LNCaP clone FGC (cell line): ENCODE results near the gene METRNL.

Source experiments
- DNase-seq: peaks from one replicate; pipeline ENCODE4 v3.0.0-alpha.2; 2011; ENCODE audit warnings: low read depth
- H3K4me3 ChIP-seq: 2 replicates; pipeline ENCODE4 v1.5.1; 2011; ENCODE audit warnings: mild to moderate bottlenecking, low read depth, low read length, control low read depth
- TF ChIP-seq, protein P1 (sequence below): IDR thresholded peaks from 2 replicates; pipeline ENCODE4 v1.5.1; 2012; ENCODE audit warnings: mild to moderate bottlenecking; ENCODE audit not compliant: control insufficient read depth, insufficient read depth; ENCODE audit errors: extremely low read depth

Gene METRNL

DNA sequence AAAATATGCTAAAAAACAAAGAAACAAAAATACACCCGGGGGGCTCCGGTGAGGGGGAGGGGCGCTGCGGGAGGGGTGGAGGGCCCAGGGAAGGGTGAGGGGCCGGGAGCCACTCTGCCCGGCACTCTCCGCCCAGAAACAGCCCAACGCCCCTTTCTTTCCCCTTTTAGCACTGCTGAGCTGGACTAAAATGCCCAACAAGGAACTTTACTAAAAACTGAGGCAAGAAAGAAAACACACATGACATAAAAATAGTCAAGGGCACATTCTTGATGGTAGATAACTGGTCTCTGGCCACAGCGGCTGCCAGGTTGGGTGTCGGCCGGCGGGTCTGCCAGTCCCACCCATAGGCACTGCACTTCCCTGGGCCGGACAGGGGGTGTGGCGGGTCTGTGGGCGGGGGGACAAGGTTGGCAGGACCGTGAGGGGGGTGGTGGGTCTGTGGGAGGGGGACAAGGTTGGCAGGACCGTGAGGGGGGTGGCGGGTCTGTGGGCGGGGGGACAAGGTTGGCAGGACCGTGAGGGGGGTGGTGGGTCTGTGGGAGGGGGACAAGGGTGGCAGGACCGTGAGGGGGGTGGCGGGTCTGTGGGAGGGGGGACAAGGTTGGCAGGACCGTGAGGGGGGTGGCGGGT lies 20.9 kb downstream of the METRNL start:
- TF ChIP-seq, protein P1, sequence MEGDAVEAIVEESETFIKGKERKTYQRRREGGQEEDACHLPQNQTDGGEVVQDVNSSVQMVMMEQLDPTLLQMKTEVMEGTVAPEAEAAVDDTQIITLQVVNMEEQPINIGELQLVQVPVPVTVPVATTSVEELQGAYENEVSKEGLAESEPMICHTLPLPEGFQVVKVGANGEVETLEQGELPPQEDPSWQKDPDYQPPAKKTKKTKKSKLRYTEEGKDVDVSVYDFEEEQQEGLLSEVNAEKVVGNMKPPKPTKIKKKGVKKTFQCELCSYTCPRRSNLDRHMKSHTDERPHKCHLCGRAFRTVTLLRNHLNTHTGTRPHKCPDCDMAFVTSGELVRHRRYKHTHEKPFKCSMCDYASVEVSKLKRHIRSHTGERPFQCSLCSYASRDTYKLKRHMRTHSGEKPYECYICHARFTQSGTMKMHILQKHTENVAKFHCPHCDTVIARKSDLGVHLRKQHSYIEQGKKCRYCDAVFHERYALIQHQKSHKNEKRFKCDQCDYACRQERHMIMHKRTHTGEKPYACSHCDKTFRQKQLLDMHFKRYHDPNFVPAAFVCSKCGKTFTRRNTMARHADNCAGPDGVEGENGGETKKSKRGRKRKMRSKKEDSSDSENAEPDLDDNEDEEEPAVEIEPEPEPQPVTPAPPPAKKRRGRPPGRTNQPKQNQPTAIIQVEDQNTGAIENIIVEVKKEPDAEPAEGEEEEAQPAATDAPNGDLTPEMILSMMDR, result no peak
- H3K4me3 ChIP-seq, result no peak overlapping the region
- DNase-seq, result no peak

DNA sequence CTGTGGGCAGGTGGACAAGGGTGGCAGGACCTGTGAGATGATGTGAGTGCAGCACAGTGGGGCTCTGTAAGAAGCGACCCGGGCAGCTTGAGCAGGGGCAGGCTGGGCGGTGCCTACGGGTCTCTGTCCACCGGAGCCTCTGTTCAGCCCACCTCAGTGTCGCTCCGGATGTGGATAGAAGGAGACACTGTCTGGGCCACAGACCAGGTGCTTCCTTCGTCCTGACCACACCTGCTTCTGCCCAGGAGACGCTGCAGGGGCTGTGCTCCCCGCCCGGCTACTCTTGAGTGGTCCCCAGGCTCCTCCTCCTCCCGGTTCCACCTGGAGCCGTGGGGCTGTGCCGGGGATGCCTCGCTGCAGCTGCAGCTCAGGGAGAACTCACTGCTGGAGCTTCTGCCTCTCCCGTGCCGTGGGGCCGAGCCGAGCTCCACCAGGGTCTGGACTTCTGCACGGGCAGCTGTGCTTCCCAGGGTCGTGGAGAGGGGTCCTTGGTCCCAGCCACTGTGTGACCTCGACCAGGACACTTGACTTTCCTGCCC lies 21.5 kb downstream of the METRNL start:
- no peak overlapping the region for H3K4me3 ChIP-seq
- TF ChIP-seq, protein P1, result no peak
- DNase-seq, result no peak

DNA sequence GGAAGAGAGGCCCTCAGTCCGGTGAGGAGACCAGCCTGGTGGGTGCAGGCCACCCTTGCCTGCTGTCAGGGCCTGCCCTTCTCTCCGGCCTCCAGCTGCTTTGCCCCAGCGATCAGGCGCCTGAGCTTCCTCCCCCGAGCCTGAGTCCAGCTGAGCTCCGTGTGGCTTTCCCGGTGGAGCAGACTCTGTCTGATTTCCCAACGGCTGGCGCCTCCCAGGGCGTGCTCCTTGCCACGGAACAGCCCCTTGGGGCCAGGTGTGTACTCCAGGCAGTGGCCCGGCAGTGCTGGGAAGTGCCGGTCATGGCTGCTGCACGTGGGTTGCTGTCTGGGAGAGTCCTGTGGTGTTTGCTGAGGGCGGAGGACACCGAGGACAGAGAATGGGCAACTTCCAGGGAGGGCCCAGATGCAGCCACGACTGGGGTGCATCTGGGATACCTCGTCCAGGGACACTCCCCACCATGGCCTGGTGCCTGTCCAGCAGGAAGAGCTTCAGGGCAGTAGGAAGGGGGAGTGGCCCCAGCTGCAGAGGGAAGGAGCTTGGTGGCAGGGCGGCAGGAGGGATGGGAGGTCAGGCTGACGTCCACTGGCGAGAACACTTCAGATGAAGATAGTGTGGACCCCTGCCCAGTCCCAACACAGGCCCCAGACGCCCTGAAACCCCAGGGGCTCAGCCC lies 22.5 kb downstream of the METRNL start:
- no peak overlapping the region for H3K4me3 ChIP-seq
- TF ChIP-seq, protein P1, result no peak
- no peak for DNase-seq

DNA sequence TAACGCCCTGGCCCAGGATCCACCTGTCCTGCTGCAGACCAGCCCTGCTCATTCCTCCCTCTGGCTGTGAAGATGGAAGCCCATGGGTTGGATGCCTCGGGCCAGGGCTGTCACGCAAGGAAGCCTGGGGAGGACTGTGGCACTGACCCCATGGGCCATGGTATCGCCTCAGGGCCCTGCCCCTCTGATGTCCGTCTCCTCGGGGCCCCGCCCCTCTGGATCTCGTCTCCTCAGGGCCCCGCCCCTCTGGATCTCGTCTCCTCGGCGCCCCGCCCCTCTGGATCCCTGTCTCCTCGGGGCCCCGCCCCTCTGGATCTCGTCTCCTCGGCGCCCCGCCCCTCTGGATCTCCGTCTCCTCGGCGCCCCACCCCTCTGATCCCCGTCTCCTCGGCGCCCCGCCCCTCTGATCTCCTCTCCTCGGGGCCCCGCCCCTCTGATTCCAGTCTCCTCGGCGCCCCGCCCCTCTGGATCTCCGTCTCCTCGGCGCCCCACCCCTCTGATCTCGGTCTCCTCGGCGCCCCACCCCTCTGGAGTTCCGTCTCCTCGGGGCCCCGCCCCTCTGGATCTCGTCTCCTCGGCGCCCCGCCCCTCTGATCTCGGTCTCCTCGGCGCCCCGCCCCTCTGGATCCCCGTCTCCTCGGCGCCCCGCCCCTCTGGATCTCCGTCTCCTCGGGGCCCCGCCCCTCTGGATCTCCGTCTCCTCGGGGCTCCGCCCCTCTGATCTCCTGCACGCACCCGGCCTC lies 24.0 kb downstream of the METRNL start:
- H3K4me3 ChIP-seq, result no peak overlapping the region
- no peak for DNase-seq
- TF ChIP-seq, protein P1, result no peak

DNA sequence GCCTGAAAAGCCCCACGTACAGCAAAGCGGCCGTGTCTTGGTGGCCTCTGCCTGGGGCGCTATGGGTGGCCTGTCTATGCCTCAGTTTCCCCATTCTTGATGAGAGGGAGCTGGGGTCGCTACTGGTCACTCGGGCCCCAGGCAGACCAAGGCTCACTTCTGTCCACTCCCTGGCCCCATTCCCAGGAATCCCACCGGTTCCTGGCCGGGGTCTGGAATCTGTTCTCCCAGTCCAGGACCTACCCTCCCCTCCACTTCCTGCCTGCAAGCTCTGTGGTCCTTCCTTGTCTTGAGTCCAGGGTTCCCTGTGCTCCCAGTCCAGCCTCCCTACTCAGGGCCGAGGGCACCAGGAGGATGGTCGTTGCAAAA lies 24.5 kb downstream of the METRNL start:
- TF ChIP-seq, protein P1, result no peak
- DNase-seq, result no peak
- no peak overlapping the region for H3K4me3 ChIP-seq

DNA sequence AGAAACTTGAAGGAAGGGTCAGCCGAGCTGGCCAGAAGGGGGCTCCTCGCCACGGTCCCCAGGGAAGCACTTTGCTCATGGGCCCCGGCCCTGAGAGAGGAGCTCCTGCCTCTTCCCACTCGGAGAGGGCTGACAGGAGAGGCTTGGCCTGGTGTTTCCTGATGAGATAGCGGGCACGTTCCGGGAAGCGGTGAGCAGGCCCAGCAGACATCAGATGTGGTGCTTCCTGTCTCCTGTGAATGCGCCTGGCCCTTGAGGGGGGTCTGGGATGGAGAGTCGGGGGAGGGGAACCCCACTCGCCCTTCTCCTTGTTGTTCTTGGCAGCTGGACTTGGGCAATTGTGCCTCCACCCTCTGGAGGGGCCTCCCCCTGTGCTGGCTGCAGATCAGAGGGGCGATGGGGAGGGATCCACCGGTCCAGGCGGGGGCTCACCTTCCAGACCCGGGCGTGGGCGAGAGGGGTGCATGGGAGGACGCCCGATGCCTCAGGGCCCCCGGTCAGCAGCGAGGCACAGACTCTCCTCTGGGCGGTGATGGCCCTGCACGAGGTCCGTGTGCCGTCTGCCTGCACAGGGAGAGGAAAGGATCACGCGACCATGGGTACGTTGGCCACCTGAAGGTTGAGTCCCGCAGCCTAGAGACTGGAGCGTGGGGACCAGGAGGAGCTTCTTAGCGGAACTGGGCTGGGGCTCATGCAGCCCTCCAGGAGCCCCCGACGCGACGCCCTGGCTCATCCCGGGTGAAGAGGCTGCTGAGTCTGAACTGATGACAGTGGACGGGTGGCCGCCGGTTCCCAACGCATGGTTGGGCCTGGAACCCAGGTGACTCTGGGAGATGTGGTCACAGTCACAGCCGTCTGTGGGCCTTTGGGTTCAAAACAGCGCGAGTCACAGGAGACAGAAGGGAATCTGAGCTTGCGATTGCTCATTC lies 25.4 kb downstream of the METRNL start:
- H3K4me3 ChIP-seq, result no peak overlapping the region
- TF ChIP-seq, protein P1, result no peak
- no peak for DNase-seq
